ENCODE measurements around the gene ZBTB1.

Gene ZBTB1

GRCh38 chr14:64540208-64541202 is 35.9 kb downstream of the ZBTB1 start, which contains the start of gene HSPA2:
TSS of gene HSPA2 (plus strand) at chr14:64540741. CDS start at chr14:64540850, 109 bp downstream.
- peak; percentile 86 for TF ChIP-seq CTCF (IDR thresholded peaks at IDR 0.05; ENCODE audit: low read depth, low read length, missing control alignments)
- DNase-seq (ENCODE audit: extremely low read depth, low read depth): peak; percentile 97
- H3K4me3 ChIP-seq (replicated peaks; ENCODE audit: low read depth, low read length): peak within 1 kb of the TSS; percentile 52

- H3K4me3 ChIP-seq (replicated peaks; ENCODE audit: low read depth, low read length): peak overlapping the region; percentile 46
- no peak for DNase-seq (ENCODE audit: extremely low read depth, low read depth)
Observed at GRCh38 chr14:64541261-64541971, 36.8 kb downstream of the ZBTB1 start.

GRCh38 chr14:64541972-64542835 is 37.6 kb downstream of the ZBTB1 start:
- TF ChIP-seq CTCF (IDR thresholded peaks at IDR 0.05; ENCODE audit: low read depth, low read length, missing control alignments): no peak
- DNase-seq (ENCODE audit: extremely low read depth, low read depth): no peak
- peak overlapping the region; percentile 46 for H3K4me3 ChIP-seq (replicated peaks; ENCODE audit: low read depth, low read length)

More at GRCh38 chr14:64541261-64541971, 36.8 kb downstream of the ZBTB1 start:
- no peak for TF ChIP-seq CTCF (IDR thresholded peaks at IDR 0.05; ENCODE audit: low read depth, low read length, missing control alignments)

GRCh38 chr14:64542836-64543201 is 38.2 kb downstream of the ZBTB1 start:
- no peak for DNase-seq (ENCODE audit: extremely low read depth, low read depth)
- TF ChIP-seq CTCF (IDR thresholded peaks at IDR 0.05; ENCODE audit: low read depth, low read length, missing control alignments): no peak
- H3K4me3 ChIP-seq (replicated peaks; ENCODE audit: low read depth, low read length): peak overlapping the region; percentile 46

GRCh38 chr14:64544607-64545312 is 40.2 kb downstream of the ZBTB1 start:
- TF ChIP-seq CTCF (IDR thresholded peaks at IDR 0.05; ENCODE audit: low read depth, low read length, missing control alignments): no peak
- DNase-seq (ENCODE audit: extremely low read depth, low read depth): no peak
- no peak overlapping the region for H3K4me3 ChIP-seq (replicated peaks; ENCODE audit: low read depth, low read length)

All from HFF-Myc (cell line).